ENCODE measurements around the gene RFX4. TPM values are rescaled to one million over a fixed set of nuclear protein-coding genes. Genes with fewer than 3 reads are reported as not detected.

The RFX4 gene
- total RNA-seq, 1 experiment from 2014 or later: not detected

GRCh38 chr12:106679574-106679973 lies 96.8 kb downstream of the RFX4 start:
- ATAC-seq: no peak
- Histone ChIP-seq H3K27me3 (ENCODE audit: control insufficient read depth, insufficient read depth, low read length) (peaks cover 2% of the 10 kb centered on the region; the same call in 1 of the 2 replicates), H3K36me3 (ENCODE audit: control insufficient read depth, insufficient read depth, low read length) (no peaks in the 10 kb centered on the region), H3K4me1 (ENCODE audit: control insufficient read depth, insufficient read depth, low read length) (no peaks in the 10 kb centered on the region), H3K9me3 (ENCODE audit: control insufficient read depth, insufficient read depth, low read depth, low read length) (no peaks in the 10 kb centered on the region), H3K4me3 (ENCODE audit: low read depth in 2 of 2, low read length in 2 of 2) (no peak overlapping the region), H3K27ac (ENCODE audit: low read length) (no peak overlapping the region)
- CTCF ChIA-PET: no interaction called here
- POLR2A ChIA-PET: no interaction called here
- TF ChIP-seq TCF7L2 (IDR thresholded peaks at IDR 0.05; ENCODE audit: low read depth, low read length) (no peak), SIN3A (IDR thresholded peaks at IDR 0.05; ENCODE audit: borderline replicate concordance, insufficient read depth, low read depth, low read length) (no peak), CTCF (IDR thresholded peaks at IDR 0.05) (no peak), REST (IDR thresholded peaks at IDR 0.05; ENCODE audit: insufficient read depth in 1 of 2, low read depth in 2 of 2, low read length in 1 of 2) (no peak), POLR2AphosphoS5 (IDR thresholded peaks at IDR 0.05; ENCODE audit: low read depth, low read length) (no peak)
- no peak for DNase-seq (ENCODE audit: low read depth, low spot score)
- in situ Hi-C loops (cut with HindIII; ENCODE audit: low pct_unique_long_range_greater_than_20kb, low sequenced_read_pairs) (no loop called here), intact Hi-C loops (cut with micrococcal nuclease; ENCODE audit: unreplicated experiment) (no loop called here)
- BruUV-seq (replicated peaks): no TSS peak

GRCh38 chr12:106680280-106680679 lies 97.5 kb downstream of the RFX4 start:
- H3K27me3 ChIP-seq (ENCODE audit: control insufficient read depth, insufficient read depth, low read length): peaks cover 2% of the 10 kb centered on the region; the same call in 1 of the 2 replicates
- no peaks in the 10 kb centered on the region for H3K4me1 ChIP-seq (ENCODE audit: control insufficient read depth, insufficient read depth, low read length)
- BruUV-seq (replicated peaks): no TSS peak
- DNase-seq (ENCODE audit: low read depth, low spot score) (no peak), ATAC-seq (no peak)
- H3K36me3 ChIP-seq (ENCODE audit: control insufficient read depth, insufficient read depth, low read length): no peaks in the 10 kb centered on the region
- no peaks in the 10 kb centered on the region for H3K9me3 ChIP-seq (ENCODE audit: control insufficient read depth, insufficient read depth, low read depth, low read length)
- in situ Hi-C loops (cut with HindIII; ENCODE audit: low pct_unique_long_range_greater_than_20kb, low sequenced_read_pairs) (no loop called here), intact Hi-C loops (cut with micrococcal nuclease; ENCODE audit: unreplicated experiment) (no loop called here)
- no peak overlapping the region for H3K4me3 ChIP-seq (ENCODE audit: low read depth in 2 of 2, low read length in 2 of 2)
- CTCF ChIA-PET: no interaction called here
- no peak for TF ChIP-seq CTCF (IDR thresholded peaks at IDR 0.05)
- TF ChIP-seq SIN3A (IDR thresholded peaks at IDR 0.05; ENCODE audit: borderline replicate concordance, insufficient read depth, low read depth, low read length): no peak
- TF ChIP-seq REST (IDR thresholded peaks at IDR 0.05; ENCODE audit: insufficient read depth in 1 of 2, low read depth in 2 of 2, low read length in 1 of 2): no peak
- TF ChIP-seq POLR2AphosphoS5 (IDR thresholded peaks at IDR 0.05; ENCODE audit: low read depth, low read length): no peak
- POLR2A ChIA-PET: interaction anchor here (0.5 kb wide), 1 partner anchor 405 kb away, joined by 3 read pairs; no protein-coding TSS in a partner anchor
- no peak overlapping the region for H3K27ac ChIP-seq (ENCODE audit: low read length)

Measured in Panc1 (cell line).